Neutrophil (primary cell): Measurements from ENCODE around the gene IGSF9.
A peak's percentile ranks its signal among the peaks of the same experiment; 100 is the strongest.

Experiments
- H3K27ac ChIP-seq: fragments of 200-600 bp; sonication (generic); 2 replicates; pipeline ENCODE4 v1.5.1; 2016; ENCODE audit warnings: mild to moderate bottlenecking, moderate library complexity
- H3K27me3 ChIP-seq: fragments of 200-600 bp; sonication (generic); 2 replicates; pipeline ENCODE4 v1.6.0; 2016; ENCODE audit warnings: mild to moderate bottlenecking
- H3K36me3 ChIP-seq: fragments of 200-600 bp; sonication (generic); 2 replicates; pipeline ENCODE4 v1.5.1; 2017
- H3K4me1 ChIP-seq, 2 experiments: fragments of 200-600 bp in 1 of 2; sonication (generic) in 1 of 2; 1 replicate in 1 of 2; 2 replicates in 1 of 2; pipeline versions ENCODE4 v1.5.1 to v1.6.1; 2013 to 2016; ENCODE audit warnings: low read depth in 1 of 2, low read length in 1 of 2, mild to moderate bottlenecking in 1 of 2, moderate library complexity in 1 of 2; ENCODE audit not compliant: control insufficient read depth in 1 of 2, insufficient read depth in 1 of 2
- H3K4me3 ChIP-seq, 2 experiments: fragments of 200-600 bp in 1 of 2; sonication (generic) in 1 of 2; 1 replicate in 1 of 2; 2 replicates in 1 of 2; pipeline ENCODE4 v1.5.1; 2013 to 2016; ENCODE audit warnings: low read depth in 1 of 2, low read length in 1 of 2, mild to moderate bottlenecking in 1 of 2, moderate library complexity in 1 of 2
- H3K9me3 ChIP-seq: fragments of 200-600 bp; sonication (generic); 2 replicates; pipeline ENCODE4 v1.5.1; 2016
- CTCF ChIP-seq: fragments of 200-600 bp; sonication (generic); IDR thresholded peaks from 2 replicates; pipeline ENCODE4 v1.5.1; 2016; ENCODE audit warnings: antibody characterized with exemption

The IGSF9 gene

DNA sequence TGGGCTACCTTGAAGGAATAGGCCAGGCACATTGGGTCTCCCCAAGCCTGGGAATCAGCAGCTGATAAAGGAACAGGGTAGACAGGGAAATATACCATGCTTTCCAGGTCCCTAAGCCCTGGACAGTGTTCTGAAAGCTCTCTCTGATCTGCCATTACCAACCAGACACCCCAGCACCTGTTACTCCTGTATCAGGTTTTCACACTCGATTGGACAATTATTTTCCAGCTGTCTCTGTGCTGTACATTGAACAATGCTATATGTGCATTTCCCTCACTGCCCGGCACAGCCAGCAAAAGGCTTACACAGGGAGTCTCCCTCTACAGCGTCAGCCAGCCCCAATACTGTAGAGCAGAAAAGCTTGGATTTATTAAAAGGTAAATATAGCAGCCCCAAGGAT, 50.1 kb downstream of the IGSF9 start:
- Histone ChIP-seq H3K36me3 (no peaks in the 10 kb centered on the region), H3K27ac (peak overlapping the region; percentile 93), H3K4me3 (peak overlapping the region in 1 of 2 experiments; percentile 41), H3K27me3 (no peaks in the 10 kb centered on the region), H3K9me3 (no peaks in the 10 kb centered on the region), H3K4me1 (peaks cover 65 to 69% of the 10 kb centered on the region in 2 experiments)
- TF ChIP-seq CTCF: no peak

GRCh38 chr1:159892944-159893343, 52.5 kb downstream of the IGSF9 start:
- Histone ChIP-seq H3K4me1 (peaks cover 56 to 67% of the 10 kb centered on the region in 2 experiments), H3K36me3 (no peaks in the 10 kb centered on the region), H3K27me3 (no peaks in the 10 kb centered on the region)

GRCh38 chr1:159891275-159892157, 53.9 kb downstream of the IGSF9 start:
- Histone ChIP-seq H3K4me1 (peaks cover 43 to 60% of the 10 kb centered on the region in 2 experiments), H3K27ac (peak overlapping the region; percentile 59), H3K9me3 (no peaks in the 10 kb centered on the region), H3K27me3 (no peaks in the 10 kb centered on the region), H3K36me3 (no peaks in the 10 kb centered on the region), H3K4me3 (no peak overlapping the region)
- peak; percentile 98 for TF ChIP-seq CTCF

More at GRCh38 chr1:159892944-159893343, 52.5 kb downstream of the IGSF9 start:
- Histone ChIP-seq H3K4me3 (no peak overlapping the region), H3K27ac (peak overlapping the region; percentile 28), H3K9me3 (no peaks in the 10 kb centered on the region)
- TF ChIP-seq CTCF: no peak

GRCh38 chr1:159890390-159890789, 55.0 kb downstream of the IGSF9 start:
- peak overlapping the region; percentile 77 for H3K27ac ChIP-seq
- peaks cover 32 to 49% of the 10 kb centered on the region in 2 experiments for H3K4me1 ChIP-seq
- no peak for TF ChIP-seq CTCF
- no peaks in the 10 kb centered on the region for H3K27me3 ChIP-seq
- no peaks in the 10 kb centered on the region for H3K9me3 ChIP-seq
- H3K4me3 ChIP-seq: peak overlapping the region; percentile 26 to 38
- no peaks in the 10 kb centered on the region for H3K36me3 ChIP-seq

GRCh38 chr1:159889821-159890252, 55.6 kb downstream of the IGSF9 start:
- no peaks in the 10 kb centered on the region for H3K27me3 ChIP-seq
- H3K4me1 ChIP-seq: peaks cover 27 to 44% of the 10 kb centered on the region in 2 experiments
- H3K4me3 ChIP-seq: peak overlapping the region; percentile 26 to 38
- no peaks in the 10 kb centered on the region for H3K9me3 ChIP-seq
- peak overlapping the region; percentile 77 for H3K27ac ChIP-seq
- no peaks in the 10 kb centered on the region for H3K36me3 ChIP-seq
- TF ChIP-seq CTCF: peak; percentile 13
